Measurements from ENCODE around the gene ZNF467. TPM values are rescaled to one million over a fixed set of nuclear protein-coding genes. Genes with fewer than 3 reads are reported as not detected.

ZNF467 gene
- total and polyA plus RNA-seq, 2 donors (not counting 1 experiment from before 2014, with no cell fraction given) = 0.39 to 1.1 TPM

GRCh38 chr7:149772956-149773434 is 393 bp downstream of the ZNF467 start:
- peaks cover 6% of the 10 kb centered on the region for H3K27me3 Mint-ChIP-seq
- Histone ChIP-seq H3K4me3 (ENCODE audit: control extremely low read depth in 1 of 5, extremely low read depth in 1 of 5, insufficient read depth in 1 of 5, low read depth in 2 of 5, low read length in 4 of 5) (peak overlapping the region in 4 of 5 experiments; percentile 32 to 67 (median 52)), H3K27ac (ENCODE audit: low read length in 2 of 2) (no peak overlapping the region), H3K9me3 (ENCODE audit: control extremely low read depth in 1 of 3, control insufficient read depth in 2 of 3, insufficient read depth in 1 of 3, low read length in 2 of 3) (no peaks in the 10 kb centered on the region), H3K36me3 (replicated peaks in 1 of 2; ENCODE audit: control extremely low read depth in 1 of 2, control insufficient read depth in 1 of 2, extremely low read depth in 1 of 2, insufficient read depth in 2 of 2, low read length in 1 of 2) (no peaks in the 10 kb centered on the region), H2AFZ (ENCODE audit: insufficient read depth, low read depth, low read length, poor library complexity, severe bottlenecking) (peak overlapping the region; percentile 74), H3K4me2 (replicated peaks; ENCODE audit: low read depth, low read length, poor library complexity, severe bottlenecking) (peak overlapping the region; percentile 99), H3K27me3 (replicated peaks in 1 of 4; ENCODE audit: control extremely low read depth in 1 of 4, control insufficient read depth in 3 of 4, insufficient read depth in 4 of 4, low read length in 3 of 4) (peaks cover 0 to 19% (median 1%) of the 10 kb centered on the region in 4 experiments), H3K9ac (ENCODE audit: low read length) (peak overlapping the region; percentile 70), H3K4me1 (ENCODE audit: control insufficient read depth in 2 of 2, insufficient read depth in 2 of 2, low read length in 2 of 2) (peaks cover 7 to 19% of the 10 kb centered on the region in 2 donors), H4K20me1 (ENCODE audit: control insufficient read depth, insufficient read depth, low read length, poor library complexity, severe bottlenecking) (no peaks in the 10 kb centered on the region), H3K79me2 (ENCODE audit: control insufficient read depth, insufficient read depth, low read length) (no peaks in the 10 kb centered on the region)
- ChIA-PET CTCF (interaction anchor here (0.8 kb wide), 1 partner anchor 31 kb away, joined by 5 read pairs; no protein-coding TSS in a partner anchor), POLR2A (interaction anchor here (2.1 kb wide), 1 partner anchor 65 kb away, joined by 5 read pairs; the partner anchor contains the start of gene ZNF862)
- H3K9me3 Mint-ChIP-seq (ENCODE audit: insufficient read depth) = no peaks in the 10 kb centered on the region
- DNase-seq (peak; percentile 51), ATAC-seq (ENCODE audit: low read depth) (no peak)
- H3K27ac Mint-ChIP-seq = no peak overlapping the region
- under 1% methylated on average over 54 of the region's 55 CpGs for WGBS (ENCODE audit: insufficient coverage)
- TF ChIP-seq CTCF (IDR thresholded peaks at IDR 0.05) (no peak), EZH2 (IDR thresholded peaks at IDR 0.05; ENCODE audit: borderline replicate concordance, insufficient read depth, low read depth, low read length, poor library complexity, severe bottlenecking) (no peak)
- peak overlapping the region; percentile 84 for H3K4me3 Mint-ChIP-seq
- peaks cover 9% of the 10 kb centered on the region for H3K4me1 Mint-ChIP-seq
- intact Hi-C loops (cut with micrococcal nuclease) = loop anchor here (5.0 kb wide), 4 partner anchors 746 to 1859 kb away; partner anchors contain the start of genes ABCB8, FASTK, PDIA4 and TMUB1

All from B cell (primary cell).